ENCODE data around the gene SLC43A2.

SLC43A2 gene

DNA sequence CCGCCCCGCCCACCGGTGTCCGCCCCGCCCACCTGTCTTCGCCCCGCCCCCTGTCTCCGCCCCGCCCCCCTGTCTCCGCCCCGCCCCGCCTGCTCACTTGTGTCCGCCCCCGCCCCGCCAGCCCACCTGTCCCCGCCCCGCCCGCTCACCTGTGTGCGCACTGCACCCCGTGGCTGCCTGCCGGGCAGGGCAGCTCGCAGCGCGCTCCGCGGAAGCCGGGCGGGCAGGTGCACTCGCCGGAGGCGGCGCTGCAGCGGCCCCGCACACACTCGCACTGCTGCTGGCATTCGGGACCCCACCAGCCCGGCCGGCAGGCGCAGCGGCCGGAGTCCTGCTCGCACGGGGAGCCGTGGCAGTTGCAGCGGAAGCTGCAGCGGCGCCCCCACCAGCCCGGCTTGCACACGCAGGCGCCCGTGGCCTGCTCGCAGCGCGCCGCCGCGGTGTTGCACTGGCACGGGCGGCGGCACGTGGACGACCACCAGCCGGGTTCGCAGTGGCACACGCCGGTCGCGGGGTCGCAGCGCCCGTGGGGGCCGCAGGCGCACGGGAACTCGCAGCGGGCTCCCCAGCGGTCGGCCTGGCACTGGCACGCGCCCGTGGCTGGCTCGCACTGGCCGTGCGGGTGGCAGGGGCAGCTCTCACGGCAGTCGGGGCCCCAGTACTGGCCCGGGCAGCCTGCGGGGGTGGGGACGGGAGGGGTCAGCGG is 14.8 kb upstream of the SLC43A2 start:
- DNase-seq: no peak

DNA sequence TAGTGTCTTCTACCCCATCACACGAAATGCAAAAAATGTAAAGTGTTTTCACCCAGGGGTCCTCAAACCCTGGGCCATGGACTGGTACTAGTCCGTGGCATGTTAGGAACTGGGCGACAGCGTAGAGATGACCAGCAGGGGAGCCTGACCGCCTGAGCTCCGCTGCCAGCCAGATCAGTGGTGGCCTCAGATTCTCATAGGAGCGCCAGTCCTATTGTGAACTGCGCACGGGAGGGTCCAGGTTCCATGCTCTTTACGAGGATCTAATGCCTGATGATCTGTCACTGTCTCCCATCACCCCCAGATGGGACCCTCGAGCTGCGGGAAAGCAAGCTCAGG is 12.4 kb upstream of the SLC43A2 start:
- DNase-seq: no peak

DNA sequence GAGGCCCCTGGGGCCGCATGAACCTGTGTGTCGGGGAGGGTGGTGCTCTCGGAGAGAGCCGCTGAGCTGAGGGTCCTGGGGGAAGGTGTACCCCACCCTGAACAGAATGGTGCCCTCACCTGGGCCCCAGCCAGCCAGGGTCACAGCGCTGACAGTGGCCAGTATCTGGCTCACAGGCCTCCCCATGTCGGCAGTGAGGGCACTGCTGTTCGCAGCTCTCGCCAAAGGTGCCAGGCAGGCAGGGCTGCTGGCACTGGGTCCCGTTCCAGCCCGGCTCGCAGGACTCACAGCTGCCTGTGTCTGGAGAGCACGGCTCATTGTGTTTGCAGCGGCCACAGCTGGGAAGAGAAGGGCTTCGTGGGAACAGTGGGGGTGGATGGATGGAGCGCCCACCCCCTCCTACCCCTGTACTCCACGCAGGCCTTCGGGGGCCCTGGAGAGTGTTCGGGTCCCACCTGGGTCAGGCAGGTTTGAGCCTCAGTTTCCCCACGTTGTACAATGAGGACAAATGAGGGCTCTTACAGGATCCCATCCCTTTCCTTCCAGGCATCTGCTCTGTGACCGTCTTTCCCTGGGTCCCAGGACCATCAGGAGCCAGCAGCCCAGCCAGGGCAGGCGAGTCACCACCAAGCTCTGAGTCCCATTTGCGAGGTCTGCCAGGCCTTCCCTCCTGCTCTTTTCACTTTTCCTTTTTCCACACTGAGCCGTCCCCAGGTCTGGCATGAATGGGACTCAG is 11.9 kb upstream of the SLC43A2 start:
- DNase-seq: no peak

DNA sequence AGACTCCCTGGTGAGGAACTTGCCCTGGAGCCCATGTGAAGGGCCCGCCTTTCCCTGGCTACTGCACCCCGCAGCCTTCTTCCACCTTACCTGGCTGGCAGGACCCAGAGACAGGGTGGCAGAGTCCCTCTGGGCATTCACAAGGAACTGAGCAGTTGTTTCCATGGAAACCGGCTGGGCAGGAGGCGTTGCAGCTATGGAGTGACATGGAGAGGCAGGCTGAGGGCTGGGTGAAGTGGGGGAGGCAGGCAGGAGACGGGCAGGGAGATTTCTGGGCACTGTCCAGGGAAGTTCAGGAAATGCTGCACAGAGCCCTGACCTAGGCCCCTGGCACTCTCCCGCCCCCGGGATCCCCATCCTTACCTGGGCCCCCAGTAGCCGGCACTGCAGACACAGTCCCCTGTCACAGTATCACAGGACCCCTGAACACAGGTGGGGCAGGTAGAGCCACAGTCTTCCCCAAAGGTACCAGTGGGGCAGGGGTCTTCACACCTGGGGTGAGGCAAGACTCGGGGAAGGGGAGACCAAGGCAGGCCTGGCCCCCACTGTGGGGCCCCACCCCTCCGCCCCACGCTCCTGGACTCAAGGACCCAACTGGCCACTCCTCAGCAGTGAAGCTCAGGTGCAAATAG is 11.0 kb upstream of the SLC43A2 start:
- no peak for DNase-seq

DNA sequence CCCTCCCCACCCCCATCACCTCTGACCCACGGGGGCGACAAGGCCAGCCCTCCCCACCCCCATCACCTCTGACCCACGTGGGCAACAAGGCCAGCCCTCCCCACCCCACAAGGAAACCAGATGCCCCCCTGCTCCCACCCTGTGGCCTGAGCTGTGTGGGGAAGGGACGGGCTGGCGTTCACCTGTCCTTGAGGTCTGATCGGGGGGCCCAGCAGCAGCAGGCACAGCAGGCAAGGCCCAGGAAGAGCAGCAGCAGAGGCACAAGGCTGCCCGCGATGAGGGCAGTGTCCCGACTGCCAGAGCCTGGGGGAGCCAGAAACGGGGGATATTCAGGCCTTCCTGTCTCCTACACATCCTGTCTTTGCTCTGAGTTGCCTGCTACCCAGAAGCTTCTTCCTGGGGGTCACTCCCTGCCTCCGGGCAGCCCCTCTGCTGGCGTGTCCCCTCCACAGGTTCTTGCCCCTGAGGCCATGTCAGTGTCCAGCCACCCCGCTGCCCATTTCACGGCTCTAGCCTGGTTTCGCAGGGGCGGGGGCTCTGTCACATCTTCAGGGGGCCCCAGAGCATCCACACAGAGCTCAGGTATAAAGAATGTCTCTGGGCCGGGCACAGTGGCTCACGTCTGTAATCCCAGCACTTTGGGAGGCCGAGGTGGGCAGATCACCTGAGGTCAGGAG is 10.1 kb upstream of the SLC43A2 start:
- DNase-seq: no peak

DNA sequence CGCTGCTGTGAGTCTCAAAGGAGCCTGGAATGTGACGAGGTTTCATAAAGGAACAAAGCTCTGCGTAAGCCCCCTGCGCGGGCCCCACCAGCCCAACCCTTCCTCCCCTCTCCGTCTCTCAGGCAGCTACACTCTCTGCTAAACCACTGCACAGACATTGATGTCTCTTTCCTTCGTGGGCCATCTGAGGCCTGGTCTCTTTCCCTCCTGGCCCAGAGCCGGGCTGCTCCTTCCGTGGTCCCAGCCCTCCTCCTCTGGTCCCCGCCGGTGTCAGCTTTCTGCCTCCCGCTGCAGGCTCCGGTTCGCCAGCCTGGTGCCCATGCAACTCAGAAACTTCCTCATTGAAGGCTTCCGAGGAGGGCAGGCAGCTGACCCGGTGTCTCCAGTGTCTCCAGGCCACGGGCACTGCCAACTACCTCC is 9.5 kb upstream of the SLC43A2 start:
- DNase-seq: no peak

DNA sequence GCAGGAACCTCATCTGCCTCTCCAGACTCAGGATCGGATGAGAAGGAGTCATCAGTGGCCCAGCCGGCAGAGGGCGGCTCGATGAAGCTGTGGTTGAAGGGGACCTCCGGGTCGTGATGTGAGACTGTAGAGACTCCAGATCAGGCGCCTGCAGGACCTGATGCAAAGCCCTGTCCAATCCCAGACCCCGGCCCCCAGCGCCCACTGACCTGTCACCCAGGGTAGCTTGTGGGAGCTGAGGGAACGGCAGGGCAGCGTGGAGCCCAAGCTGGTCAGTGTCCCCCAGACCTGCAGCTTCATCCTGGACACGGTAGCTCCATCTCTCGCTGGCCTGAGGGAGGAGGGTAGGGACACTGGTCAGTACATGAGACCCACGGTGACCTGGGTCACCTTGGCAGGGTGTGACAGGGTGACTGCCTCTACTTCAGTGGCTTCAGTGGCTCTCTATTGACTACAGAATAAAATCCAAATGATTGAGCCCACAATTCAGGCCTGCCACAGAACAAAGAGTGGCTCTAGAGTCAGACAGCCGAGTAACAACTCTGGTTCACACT is 8.2 kb upstream of the SLC43A2 start:
- no peak for DNase-seq

DNA sequence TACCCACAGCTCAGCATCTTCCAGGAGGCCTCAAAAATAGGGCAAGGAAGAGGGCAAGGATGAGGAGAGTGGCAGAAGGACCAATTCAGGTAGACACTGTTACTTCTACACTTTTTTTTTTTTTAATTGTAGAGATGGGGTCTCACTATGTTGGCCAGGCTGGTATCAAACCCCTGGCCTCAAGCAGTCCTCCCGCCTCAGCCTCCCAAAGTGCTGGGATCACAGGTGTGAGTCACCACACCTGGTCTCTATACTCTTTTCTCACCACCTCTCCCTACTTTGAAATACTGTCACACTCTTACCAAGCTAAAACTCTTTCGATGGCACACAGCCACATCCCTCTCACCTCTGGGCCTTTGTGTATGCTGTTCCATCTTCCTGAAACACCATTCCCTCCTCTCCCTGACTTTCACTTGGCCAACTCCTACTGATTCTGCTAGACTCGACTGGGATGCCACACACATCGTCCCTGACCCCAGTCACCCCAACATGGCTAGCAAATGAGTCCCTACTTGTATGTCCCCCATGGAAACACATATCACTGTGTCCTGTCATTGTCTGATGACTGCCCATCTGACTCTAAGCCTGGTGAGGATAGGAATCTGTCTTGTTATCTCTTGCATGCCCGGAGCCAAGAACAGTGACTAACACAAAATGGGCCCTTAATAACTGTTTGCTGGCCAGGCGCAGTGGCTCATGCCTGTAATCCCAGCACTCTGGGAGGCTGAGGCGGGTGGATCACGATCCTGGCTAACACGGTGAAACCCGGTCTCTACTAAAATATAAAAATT is 7.2 kb upstream of the SLC43A2 start:
- DNase-seq: no peak

DNA sequence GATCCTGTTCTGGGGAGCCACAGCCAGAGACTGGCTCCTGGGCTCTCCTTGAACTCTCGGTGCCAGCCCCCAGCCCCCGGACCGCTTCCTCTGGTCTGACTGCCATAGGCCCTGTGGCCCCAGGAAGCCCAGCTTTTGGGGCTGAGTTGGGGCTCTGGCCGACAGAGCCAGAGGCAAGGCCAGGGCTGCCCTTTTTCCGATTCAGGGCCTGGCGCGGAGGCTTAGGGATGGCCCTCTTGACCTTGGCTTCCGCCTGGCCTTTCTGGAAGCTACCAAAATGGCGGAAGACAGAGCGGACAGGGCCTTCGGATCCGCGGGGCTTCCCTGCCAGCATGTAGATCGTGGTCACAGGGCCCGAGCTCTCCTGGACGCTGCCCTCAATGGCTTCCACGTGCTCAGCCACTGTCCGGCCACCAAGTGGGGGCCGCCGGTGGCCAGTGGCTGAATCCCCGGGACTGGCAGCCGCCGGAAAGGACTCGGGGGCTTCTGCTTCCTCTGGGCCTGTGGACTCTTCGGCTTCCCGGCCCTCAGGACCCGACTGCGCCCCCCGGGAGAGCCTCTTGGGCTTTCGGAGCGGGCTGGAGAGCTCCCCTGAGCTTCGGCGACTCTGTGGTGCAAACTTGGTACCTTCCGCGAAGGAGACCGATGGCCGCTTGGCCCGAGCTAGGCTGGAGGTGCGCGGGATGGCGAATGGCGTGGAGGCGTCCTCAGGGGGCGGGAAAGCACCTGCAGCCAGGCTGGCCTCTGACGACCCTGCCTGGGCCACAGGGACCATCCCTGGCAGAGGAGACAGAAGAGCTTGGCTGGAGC is 6.4 kb upstream of the SLC43A2 start:
- DNase-seq: no peak

DNA sequence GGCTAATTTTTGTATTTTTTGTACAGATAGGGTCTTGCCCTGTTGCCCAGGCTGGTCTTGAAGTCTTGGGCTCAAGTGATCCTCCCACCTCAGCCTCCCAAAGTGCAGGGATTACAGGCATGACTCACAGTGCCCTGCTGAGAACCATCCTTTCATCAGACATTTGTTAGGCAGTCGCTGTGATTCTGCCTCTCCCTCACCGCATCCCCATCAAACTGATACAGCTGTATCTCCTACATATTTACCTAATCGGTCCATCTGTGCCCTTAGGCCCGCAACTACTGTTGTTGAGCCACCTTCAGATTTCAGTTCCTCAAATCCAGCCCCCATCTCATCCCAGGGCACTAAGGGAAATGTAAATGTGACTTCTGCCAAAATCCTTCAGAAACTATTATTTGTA is 2.0 kb upstream of the SLC43A2 start:
- no peak for DNase-seq

DNA sequence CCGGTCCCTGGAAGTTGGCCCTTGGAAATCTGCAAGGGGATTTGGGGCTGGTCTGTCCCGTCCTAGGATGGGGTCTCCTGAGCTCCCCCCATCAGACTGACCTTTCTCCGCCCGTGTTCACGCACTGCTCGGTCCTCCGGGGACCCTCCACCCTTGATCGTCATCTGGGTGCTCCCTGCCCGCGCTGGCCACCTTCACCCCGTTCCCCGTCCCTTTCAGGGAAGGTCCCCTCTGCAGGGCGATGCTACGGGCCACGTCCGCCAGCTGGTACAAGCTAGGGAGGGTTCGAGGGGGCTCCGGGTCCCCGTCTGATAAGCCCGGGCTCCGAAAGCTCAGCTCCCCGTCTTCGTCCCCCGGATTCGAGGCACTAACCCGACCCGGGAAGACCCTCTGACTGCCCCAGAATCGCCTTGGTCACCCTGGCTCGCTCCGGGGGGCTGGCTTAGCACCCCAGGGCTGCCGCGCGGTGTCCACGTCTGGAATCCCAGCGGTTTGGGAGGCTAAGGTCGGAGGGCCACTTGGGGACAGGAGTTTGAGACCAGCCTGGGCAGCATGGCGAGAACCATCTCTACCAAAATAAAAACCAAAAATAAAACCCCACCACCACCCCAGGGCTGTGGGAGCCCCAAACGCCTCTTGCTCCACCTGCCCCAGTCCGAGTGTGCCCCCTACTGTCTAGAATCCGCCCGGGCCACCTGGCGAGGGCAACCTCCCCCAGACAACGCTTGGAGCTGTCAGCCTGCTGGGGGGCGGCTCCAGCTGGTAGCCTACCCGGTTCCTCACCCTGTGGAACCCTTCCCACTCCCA is 1.1 kb upstream of the SLC43A2 start:
- no peak for DNase-seq

DNA sequence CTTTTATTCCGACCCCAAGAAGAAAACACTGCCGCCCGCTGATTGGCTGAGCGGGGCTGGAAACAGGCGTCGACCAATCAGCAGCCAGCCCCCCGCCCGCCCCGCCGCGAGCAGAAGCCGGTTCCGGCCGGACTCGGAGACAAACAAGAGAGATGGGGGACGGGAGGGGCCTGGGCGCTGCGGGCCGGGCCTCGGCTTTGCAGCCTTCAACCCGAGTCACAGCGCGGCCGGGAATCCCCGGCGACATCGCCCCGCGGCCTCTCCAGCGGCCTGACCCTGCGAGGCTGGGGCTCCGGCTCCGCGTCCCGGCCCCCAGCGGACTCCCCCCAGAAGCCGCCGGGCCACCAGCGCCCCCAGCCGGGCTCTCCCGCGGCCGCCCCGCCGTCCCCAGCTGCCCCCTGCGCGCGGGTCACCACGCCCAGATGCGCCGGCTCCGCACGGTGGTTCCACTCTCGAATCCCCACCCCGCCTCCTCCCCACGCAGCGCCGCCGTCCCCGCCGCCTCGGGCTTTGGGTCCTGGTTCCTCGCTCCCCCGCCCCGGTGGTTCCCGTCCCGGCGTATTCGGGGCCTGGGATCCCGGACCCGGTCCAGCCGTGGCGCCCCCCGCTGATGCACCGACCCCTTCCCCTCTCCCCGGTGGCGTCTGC is 346 bp upstream of the SLC43A2 start:
- peak; percentile 81 for DNase-seq

DNA sequence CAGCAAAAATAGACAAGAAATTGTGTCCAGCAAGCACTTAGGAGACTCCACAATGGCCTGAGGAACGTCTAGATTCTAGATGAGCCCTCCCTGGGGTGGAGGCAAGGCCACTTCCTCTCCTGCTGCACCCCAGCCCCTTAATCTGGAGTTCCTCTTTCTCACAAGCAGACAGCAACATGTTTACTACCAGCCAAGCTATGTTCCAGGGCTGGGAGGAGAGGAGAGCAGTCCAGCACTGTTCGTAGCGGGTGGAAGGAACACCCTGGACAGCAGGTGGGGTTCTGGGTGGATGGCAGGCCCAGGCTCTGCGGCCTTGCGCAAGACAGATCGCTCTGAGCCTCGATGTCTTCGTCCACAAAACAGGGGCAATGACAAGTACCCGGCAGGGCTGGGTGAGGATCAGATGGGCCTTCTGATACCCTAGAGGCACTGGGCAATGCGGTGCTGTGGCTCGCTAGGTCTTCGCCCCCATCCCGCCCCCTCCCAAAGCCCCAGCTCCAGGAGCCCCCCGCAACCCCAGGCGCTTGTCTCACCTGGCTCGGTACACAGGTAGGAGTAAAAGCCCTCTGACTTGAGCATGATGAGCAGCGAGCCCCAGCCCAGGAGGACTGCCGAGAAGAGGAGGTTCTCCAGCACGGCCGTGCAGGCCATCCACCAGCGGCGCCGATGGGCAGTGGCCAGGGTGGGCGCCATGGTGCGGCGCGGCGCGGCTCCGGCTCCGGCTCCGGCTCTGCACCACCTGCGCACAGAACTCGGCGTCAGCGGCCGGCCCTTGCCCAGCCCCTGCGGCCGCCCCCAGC is 1.3 kb downstream of the SLC43A2 start:
- DNase-seq: no peak

DNA sequence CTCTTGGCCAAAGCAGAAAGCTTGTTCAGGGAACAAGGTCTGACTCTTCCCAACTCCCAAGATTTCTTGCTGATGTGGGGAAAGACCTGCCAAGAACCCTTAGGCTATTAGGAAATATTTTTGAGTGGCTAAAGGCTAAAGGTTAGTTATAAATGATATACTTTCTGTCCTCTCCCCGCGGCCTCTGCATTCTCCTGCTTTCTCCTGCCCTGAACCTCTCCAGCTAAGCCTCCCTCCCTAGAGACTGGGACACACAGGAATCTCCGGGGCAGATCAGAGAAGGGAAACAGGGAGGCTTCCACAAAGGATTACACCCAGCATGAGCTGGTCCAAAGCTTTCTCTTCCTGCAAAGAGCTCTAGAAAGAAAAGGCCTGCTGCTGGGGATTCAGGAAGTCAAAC is 2.3 kb downstream of the SLC43A2 start:
- DNase-seq: no peak

DNA sequence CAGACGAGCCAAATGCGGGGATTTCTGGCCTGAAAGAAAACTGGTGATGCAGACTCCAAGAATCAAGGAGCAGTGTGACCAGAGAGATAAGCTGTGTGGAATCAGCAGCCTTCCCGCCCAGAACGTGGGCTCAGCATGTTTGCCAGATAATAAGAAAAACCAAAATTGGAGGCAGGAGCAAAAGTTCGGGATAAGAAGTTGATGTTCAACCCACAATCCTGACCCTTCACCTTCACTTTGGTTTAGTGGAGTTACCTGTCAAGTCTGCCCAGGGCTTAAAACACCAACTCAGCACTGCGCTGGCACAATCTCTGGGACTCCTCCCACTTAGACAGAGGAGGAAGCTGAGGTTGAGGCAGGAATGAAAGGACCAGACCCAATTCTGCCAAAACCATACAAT is 3.1 kb downstream of the SLC43A2 start:
- no peak for DNase-seq

DNA sequence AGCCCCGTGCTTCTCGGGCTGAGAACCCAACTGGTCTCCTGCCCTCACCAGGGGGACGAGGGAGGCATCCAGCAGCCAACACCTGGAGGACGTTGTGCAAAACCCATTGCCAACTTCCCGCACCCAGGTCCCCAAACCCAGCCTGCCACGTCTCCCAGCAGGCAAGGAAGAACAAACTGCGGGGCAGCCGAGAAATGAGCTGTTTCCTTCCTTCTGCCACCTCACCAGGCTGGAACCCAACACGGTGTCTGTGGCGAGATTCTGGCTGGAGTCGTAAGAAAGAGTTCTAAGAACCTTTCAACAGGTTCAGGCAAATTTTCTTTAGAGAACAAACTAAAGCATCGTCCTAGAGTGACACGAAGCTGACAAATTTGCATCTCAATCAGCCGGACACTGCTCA is 3.6 kb downstream of the SLC43A2 start:
- DNase-seq: no peak

DNA sequence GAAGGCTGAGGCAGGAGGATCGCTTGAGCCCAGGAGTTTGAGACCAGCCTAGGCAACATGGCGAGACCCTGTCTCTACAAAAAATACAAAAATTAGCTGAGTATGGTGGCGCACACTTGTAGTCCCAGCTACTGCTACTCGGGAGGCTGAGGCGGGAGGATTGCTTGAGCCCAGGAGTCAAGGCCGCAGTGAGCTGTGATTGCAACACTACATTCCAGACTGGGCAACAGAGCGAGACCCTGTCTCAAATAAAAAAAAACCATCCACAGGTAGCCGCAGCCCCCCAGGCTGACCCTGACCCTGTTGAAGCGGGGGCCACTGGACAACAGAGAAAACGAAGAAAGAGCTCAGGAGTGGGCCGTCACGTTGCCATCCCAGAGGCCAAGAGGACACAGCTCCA is 4.0 kb downstream of the SLC43A2 start:
- DNase-seq: no peak

DNA sequence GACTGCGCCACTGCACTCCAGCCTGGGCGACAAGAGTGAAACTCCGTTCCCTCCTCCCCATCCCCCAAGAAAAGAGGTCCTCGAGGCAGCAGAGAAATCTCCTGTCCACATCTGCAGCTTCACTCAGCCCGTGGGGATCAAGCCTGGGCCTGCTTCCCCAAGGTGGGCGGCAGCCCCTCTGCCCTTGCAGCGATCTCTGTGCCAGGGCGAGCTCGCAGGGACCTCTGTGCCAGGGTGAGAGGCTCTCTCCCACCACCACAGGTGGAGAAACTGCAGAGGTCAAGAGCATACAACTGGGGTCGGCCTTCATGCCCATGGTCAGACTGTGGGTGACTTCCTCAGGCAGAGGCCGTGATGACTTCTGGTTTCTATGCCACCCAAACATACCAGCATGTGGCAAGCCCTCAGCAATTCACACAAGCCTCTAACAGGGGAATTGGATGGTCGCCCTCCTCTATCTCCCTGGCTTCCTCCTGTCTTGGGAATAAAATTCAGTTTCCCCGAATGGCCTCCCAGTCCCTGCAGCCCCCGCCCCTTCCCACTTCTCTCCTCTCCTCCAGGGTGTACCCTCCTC is 5.5 kb downstream of the SLC43A2 start:
- DNase-seq: no peak

All from NCI-H510A treated with DMSO at 0.1 percent for 48 hours (cell line).